OCI-LY7 (cell line): ENCODE data around the gene ADAT2.

Experiments
- EZH2phosphoT487 ChIP-seq: fragments of 200-600 bp; sonication (generic); IDR thresholded peaks from 2 replicates; pipeline ENCODE4 v1.6.1; 2018; ENCODE audit warnings: low read depth, borderline replicate concordance, mild to moderate bottlenecking, mixed run types, antibody characterized with exemption, low read length, moderate library complexity, mixed read lengths
- TF ChIP-seq, protein P1 (sequence below): fragments of 200-600 bp; sonication (generic); conservative IDR thresholded peaks from 2 replicates; pipeline ENCODE4 v1.5.1; 2014; ENCODE audit warnings: mild to moderate bottlenecking, antibody characterized with exemption, low read length, moderate library complexity, mixed read lengths

DNA sequence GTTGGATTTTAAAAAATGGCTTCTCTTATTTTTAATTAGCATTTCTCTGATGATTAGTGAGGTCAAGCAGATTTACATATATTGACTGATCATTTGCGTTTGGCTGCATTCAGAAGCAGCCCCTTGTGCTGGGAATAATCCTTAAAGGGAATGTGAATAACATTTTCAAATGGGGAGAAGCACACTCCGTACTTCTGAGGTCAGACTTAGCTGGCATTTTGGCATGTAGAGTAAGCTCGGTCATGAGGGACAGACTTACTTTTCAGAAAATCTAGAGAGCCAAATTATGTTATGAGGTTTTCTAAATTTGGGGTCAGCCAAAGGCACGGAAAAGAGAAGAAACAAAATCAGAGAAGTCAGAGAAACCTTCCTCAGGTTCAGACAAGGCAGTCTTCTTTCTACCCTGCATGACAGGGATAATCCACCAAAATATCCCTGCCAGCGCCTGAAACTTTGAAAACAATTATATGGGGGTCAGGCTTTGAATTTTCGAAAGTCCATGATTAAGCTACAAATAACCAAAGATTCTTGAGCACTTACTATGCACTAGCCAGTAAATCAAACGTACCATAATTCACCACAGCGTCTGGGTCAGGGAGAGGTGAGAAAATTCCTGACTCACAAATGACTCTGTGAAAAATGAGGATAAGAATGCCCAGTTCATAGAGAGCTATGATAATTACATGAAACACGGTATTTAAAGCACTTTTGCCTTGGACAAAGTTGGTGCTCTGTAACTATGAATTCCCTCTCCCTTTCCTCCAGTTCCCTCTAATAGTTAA is 44.9 kb downstream of the ADAT2 start:
- TF ChIP-seq, protein P1, sequence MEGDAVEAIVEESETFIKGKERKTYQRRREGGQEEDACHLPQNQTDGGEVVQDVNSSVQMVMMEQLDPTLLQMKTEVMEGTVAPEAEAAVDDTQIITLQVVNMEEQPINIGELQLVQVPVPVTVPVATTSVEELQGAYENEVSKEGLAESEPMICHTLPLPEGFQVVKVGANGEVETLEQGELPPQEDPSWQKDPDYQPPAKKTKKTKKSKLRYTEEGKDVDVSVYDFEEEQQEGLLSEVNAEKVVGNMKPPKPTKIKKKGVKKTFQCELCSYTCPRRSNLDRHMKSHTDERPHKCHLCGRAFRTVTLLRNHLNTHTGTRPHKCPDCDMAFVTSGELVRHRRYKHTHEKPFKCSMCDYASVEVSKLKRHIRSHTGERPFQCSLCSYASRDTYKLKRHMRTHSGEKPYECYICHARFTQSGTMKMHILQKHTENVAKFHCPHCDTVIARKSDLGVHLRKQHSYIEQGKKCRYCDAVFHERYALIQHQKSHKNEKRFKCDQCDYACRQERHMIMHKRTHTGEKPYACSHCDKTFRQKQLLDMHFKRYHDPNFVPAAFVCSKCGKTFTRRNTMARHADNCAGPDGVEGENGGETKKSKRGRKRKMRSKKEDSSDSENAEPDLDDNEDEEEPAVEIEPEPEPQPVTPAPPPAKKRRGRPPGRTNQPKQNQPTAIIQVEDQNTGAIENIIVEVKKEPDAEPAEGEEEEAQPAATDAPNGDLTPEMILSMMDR, result no peak
- no peak for TF ChIP-seq EZH2phosphoT487
